UCSD-AML1 (cell line): ENCODE measurements around the gene BRSK2.

Experiments used
- DNase-seq: peaks from one replicate; lab custom pipeline; 2025; ENCODE audit not compliant: unreplicated experiment; lab: John Stamatoyannopoulos, UW

The BRSK2 gene

GRCh38 chr11:1493650-1494244, 104.0 kb downstream of the BRSK2 start:
- no peak for DNase-seq

- DNase-seq = no peak
Observed at GRCh38 chr11:1494650-1495049, 104.9 kb downstream of the BRSK2 start.

GRCh38 chr11:1496091-1496760, 106.5 kb downstream of the BRSK2 start:
- DNase-seq = no peak

- no peak for DNase-seq
Observed at GRCh38 chr11:1496761-1497095, 107.0 kb downstream of the BRSK2 start.

DNA sequence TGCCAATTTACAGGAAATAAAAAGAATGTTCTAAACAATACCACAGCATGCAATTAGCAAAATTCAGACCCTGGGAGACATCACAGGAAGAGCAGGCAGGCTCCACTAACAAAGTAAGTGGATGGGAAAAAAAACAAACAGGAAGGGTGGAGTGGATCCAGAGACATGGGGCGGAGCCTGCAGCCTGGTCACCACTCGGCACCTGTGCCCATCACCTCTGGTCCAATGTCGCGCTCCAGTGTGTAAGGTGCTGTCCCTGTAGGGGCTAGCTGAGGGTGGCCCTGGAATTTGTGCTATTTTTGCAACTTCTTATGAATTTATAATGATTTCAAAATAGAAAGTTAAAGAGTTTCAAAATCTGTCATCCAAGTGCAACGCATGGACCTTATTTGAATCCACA, 107.9 kb downstream of the BRSK2 start:
- DNase-seq = no peak

DNA sequence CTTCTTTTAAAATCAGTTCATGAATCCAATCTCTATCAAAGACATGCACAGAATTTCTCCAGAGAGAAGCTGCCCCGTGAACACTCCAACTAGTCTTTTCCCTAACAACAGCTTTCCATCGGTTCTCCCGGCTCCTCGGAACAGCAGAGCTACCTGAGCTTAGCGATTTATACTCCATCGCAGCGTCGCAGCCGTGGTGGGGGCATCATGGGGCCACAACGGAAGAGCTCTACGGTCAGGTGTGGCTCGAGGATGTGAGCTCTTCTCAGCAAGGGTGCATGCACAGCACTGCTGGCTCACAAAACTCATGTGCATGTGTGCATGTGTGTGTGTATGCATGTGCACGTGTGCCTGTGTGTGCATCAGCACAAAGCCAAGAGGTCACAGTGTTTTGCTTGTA, 108.5 kb downstream of the BRSK2 start:
- DNase-seq = no peak

DNA sequence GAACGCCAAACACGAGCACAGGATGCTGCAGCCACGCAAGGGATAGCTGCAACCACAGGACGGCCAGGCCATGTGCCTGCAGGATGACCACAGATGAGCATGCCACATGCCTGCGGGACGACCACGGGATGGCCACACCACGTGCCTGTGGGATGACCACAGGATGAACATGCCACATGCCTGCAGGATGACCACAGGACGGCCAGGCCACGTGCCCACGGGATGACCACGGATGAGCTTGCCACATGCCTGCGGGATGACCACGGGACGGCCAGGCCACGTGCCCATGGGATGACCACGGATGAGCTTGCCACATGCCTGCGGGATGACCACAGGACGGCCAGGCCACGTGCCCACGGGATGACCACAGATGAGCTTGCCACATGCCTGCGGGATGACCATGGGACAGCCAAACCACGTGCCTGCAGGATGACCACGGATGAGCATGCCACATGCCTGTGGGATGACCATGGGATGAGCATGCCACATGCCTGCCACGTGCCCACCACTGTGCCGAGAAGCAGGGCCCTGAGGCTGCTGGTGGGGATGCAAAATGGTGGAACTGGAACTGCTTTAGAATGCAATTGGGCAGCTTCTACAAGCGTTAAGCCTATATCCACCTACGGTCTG, 109.6 kb downstream of the BRSK2 start:
- no peak for DNase-seq

DNA sequence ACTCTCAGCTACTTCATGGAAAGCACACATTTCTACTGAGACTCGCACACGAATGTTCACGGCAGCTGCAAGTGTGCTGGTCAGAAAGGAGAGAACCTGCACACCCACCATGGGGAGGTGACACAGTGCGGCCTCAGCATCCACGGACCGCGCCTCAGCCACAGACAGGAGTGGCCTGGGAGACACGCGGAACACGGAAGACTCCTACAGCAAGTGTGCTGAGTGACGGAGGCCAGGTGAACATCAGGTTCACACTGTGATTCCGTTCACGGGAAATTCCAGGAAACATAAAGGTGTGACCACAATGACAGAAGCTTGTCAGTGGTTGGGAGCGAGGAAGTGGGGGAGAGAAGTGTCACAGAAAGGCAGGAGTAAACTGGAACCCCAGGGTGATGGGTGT, 110.2 kb downstream of the BRSK2 start:
- no peak for DNase-seq

GRCh38 chr11:1500466-1501420, 111.0 kb downstream of the BRSK2 start:
- no peak for DNase-seq

GRCh38 chr11:1501421-1502167, 111.9 kb downstream of the BRSK2 start:
- DNase-seq = no peak

- no peak for DNase-seq
Observed at GRCh38 chr11:1502168-1502953, 112.6 kb downstream of the BRSK2 start.

GRCh38 chr11:1502954-1503707, 113.4 kb downstream of the BRSK2 start:
- DNase-seq = no peak

DNA sequence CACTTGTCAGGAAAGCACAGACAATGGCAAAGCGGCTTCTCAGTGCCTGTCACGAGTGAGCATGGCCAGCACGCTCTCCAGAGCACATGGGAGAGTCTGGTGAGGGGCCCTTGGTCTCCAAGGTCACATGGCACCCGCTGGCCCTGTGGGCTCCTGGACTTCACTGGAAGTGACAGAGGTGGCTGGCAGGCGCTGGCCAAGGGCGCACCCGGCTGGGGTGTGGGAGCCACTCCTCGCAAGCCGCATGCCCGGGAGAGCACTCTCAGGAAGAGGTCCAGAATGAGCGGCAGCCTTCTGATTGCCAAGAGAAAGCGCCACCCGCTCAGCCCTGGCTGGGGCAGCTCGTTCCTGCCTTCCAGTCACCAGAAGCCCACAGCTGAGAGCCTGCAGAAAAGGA, 114.0 kb downstream of the BRSK2 start:
- no peak for DNase-seq

DNA sequence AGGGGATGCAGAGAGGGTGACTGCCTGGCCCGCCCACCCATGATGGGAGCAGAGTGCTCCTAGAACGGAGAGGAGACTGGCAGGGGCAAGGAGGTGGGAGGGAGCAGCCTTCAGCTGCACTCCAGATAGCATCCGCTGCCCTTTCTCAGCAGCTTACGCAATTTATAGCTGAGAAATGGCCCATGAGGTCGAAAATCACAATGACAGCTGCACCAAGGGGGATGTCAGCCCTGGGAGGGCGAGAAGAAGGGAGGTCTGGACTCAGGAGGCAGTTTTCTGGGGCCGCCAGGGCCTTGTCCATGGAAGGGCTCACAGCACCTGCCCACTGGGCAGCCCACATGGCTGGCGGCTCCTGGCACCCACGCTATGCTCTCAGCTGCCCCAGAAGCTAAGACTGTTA, 114.4 kb downstream of the BRSK2 start:
- no peak for DNase-seq

DNA sequence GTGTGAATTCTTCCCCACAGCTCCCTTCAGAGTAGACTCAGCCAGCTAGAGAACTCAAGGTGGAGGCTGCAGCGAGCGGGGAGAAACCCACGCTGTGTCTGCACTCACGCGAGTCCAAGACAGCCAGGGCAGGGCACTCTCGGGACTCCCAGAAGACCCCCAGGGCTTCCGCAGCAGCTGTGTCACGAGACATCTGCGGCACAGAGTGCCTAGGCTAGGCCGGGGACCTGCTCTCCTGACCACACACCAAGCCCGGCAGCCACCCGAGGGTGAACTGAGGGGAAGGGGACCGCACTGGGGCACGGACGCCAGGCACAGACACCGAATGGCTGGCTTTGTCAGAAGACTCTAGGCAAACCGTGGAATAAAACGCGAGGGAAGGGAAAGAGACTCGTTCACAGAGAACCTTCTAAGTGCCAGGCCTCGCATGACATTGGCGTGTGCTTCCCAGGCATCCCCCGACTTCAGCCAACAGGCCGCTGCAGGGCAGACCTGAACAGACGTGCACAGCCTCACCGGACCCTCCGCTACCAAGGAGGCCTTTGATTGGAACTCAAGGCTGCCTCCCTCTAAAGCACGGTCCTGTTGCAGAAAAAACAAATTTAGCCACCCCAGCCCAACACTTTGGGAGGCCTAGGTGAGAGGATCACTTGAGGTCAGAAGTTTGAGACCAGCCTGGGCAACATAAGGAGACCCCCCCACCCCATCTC, 115.0 kb downstream of the BRSK2 start:
- no peak for DNase-seq

DNA sequence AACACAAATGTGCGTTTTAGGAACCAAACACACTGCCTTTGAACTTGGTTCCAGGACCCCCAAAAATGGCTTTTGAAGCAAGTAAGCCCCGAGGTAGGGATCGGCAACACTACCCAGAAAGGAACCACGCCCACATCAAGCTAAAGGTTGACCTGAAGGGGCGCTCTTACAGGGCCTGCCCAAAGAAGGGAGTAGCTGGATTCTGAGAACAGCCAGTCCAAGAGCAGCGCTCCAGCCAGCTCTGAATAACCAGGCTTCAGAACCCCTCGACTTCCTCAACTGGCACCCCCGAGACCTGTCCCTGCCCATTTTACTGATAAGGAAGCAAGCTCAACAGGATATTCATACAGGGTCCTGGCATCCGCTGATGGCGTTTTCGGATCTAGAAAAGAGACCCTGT, 115.7 kb downstream of the BRSK2 start:
- DNase-seq = no peak

DNA sequence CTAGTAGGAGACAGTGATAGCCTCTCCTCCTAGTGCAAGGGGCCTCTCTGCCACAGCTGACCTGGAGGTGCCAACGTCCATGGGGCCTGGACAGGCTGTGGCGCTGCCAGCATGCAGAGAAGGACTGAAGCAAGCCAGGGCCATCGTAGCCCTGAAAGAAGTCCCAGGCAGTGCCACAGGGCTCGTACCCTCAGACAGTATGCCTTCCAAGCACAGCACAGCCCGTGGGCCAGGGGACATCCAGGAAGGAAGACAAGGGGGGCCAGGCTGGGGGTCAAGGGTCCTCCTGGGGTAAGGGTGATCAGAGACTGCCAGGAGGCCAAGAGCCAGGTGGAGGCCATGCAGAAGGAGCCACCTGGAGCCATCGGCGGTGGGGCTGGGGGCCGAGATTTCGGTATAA, 117.2 kb downstream of the BRSK2 start:
- no peak for DNase-seq

DNA sequence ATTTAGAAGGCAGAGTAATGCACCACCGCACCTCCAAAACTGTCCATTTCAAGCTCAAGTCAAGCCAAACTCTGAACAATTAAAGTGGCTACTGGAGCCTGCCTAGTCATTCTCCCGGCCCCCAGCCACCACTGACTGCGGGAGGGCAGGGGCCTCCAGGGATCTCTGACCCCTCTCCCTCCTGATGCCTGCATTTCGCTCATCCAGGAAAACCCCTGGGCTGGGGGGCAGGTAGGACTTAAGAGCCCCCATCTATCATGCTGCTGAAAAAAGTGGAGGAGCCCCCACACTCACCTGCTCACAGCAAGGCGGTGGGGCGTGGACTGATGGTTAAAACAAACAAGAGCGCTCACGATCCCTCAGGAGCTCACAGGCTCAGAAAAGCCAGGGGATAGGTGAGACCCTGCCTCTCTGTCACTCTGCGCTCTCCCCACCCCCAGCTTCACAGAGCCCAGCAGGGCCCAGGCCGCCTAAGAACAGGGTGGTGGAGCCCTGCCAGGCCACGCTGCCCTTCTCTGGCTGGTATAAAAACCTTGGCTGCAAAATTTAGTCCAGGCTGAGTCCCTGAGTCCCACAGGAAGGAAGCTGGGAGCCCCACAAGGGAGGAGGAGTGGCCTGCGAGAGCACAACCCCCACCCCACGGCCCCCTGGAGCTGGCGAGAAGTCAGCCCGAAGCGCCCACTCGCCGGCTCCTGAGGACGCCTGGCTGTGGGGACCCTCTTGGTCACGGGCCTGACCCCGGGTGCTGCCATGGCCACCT, 117.8 kb downstream of the BRSK2 start:
- DNase-seq = no peak
